HS-27A (cell line): ENCODE data around the gene CEBPB.
"Not testable (repeated sequence)": the region's sequence is repeated elsewhere in the genome, so short reads cannot be mapped to it uniquely, and the experiment has no call there.

ENCODE experiments used
- DNase-seq: peaks from one replicate; pipeline ENCODE4 v3.0.0-alpha.2; 2012; ENCODE audit warnings: low read depth, missing footprints

Gene CEBPB

GRCh38 chr20:50193836-50194421 is 3.3 kb downstream of the CEBPB start:
- DNase-seq = no peak

GRCh38 chr20:50194422-50194830 is 3.8 kb downstream of the CEBPB start:
- no peak for DNase-seq

GRCh38 chr20:50194831-50195523 is 4.3 kb downstream of the CEBPB start:
- no peak for DNase-seq

GRCh38 chr20:50195524-50196120 is 5.0 kb downstream of the CEBPB start:
- no peak for DNase-seq

GRCh38 chr20:50196248-50196647 is 5.6 kb downstream of the CEBPB start:
- no peak for DNase-seq

GRCh38 chr20:50196896-50197295 is 6.3 kb downstream of the CEBPB start:
- no peak for DNase-seq

- no peak for DNase-seq
Observed at GRCh38 chr20:50197463-50198179, 7.0 kb downstream of the CEBPB start.

GRCh38 chr20:50198180-50198666 is 7.6 kb downstream of the CEBPB start:
- DNase-seq = no peak

- no peak for DNase-seq
Observed at GRCh38 chr20:50198716-50199115, 8.1 kb downstream of the CEBPB start.

- DNase-seq = no peak
Observed at GRCh38 chr20:50199703-50200102, 9.1 kb downstream of the CEBPB start.

- no peak for DNase-seq
Observed at GRCh38 chr20:50200482-50201104, 10.0 kb downstream of the CEBPB start.

- not testable (repeated sequence) for DNase-seq
Observed at GRCh38 chr20:50201710-50202109, 11.1 kb downstream of the CEBPB start.

- no peak for DNase-seq
Observed at GRCh38 chr20:50202677-50203076, 12.0 kb downstream of the CEBPB start.

GRCh38 chr20:50203951-50204937 is 13.6 kb downstream of the CEBPB start:
- DNase-seq = no peak

- no peak for DNase-seq
Observed at GRCh38 chr20:50207026-50207425, 16.4 kb downstream of the CEBPB start.

- DNase-seq = no peak
Observed at GRCh38 chr20:50208085-50208491, 17.5 kb downstream of the CEBPB start.

- DNase-seq = not testable (repeated sequence)
Observed at GRCh38 chr20:50208815-50209214, 18.2 kb downstream of the CEBPB start.

GRCh38 chr20:50210066-50210619 is 19.5 kb downstream of the CEBPB start:
- DNase-seq = no peak

GRCh38 chr20:50211091-50211490 is 20.5 kb downstream of the CEBPB start:
- DNase-seq = no peak

GRCh38 chr20:50213531-50214106 is 23.0 kb downstream of the CEBPB start:
- no peak for DNase-seq
